ENCODE measurements around the gene APBB3.

APBB3 gene

GRCh38 chr5:140575309-140575708, 10.9 kb upstream of the APBB3 start:
- no peak for DNase-seq (ENCODE audit: low read depth)
- TF ChIP-seq, protein P1, sequence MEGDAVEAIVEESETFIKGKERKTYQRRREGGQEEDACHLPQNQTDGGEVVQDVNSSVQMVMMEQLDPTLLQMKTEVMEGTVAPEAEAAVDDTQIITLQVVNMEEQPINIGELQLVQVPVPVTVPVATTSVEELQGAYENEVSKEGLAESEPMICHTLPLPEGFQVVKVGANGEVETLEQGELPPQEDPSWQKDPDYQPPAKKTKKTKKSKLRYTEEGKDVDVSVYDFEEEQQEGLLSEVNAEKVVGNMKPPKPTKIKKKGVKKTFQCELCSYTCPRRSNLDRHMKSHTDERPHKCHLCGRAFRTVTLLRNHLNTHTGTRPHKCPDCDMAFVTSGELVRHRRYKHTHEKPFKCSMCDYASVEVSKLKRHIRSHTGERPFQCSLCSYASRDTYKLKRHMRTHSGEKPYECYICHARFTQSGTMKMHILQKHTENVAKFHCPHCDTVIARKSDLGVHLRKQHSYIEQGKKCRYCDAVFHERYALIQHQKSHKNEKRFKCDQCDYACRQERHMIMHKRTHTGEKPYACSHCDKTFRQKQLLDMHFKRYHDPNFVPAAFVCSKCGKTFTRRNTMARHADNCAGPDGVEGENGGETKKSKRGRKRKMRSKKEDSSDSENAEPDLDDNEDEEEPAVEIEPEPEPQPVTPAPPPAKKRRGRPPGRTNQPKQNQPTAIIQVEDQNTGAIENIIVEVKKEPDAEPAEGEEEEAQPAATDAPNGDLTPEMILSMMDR (IDR thresholded peaks at IDR 0.05; ENCODE audit: insufficient read depth, low read depth, low read length, missing control alignments), result no peak
- H3K4me3 ChIP-seq (ENCODE audit: low read depth, low read length), result no peak overlapping the region

GRCh38 chr5:140574165-140574564, 9.8 kb upstream of the APBB3 start:
- no peak overlapping the region for H3K4me3 ChIP-seq (ENCODE audit: low read depth, low read length)
- TF ChIP-seq, protein P1 (IDR thresholded peaks at IDR 0.05; ENCODE audit: insufficient read depth, low read depth, low read length, missing control alignments), result no peak
- DNase-seq (ENCODE audit: low read depth), result no peak

GRCh38 chr5:140573683-140574082, 9.3 kb upstream of the APBB3 start:
- H3K4me3 ChIP-seq (ENCODE audit: low read depth, low read length), result no peak overlapping the region
- DNase-seq (ENCODE audit: low read depth), result no peak
- TF ChIP-seq, protein P1 (IDR thresholded peaks at IDR 0.05; ENCODE audit: insufficient read depth, low read depth, low read length, missing control alignments), result no peak

DNA sequence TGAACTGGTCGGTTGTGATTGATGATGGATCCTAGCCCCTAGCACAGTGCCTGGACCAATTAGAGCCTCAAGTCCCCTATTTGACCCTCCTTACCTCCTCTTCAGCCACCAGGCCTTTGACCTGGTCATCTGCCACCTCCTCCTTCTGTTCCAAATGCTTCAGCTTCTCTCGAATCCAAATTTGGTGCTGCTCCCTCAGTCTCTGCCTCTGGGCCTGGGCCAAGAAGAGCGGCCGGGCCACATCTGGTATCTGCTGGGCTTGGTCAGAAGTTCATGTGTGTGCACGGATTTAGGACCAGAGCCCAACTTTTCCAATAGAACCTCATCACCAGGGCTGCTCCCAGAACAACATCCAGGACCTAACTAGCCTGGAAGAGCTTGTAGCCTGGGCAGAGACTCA, 6.7 kb upstream of the APBB3 start:
- TF ChIP-seq, protein P1 (IDR thresholded peaks at IDR 0.05; ENCODE audit: insufficient read depth, low read depth, low read length, missing control alignments), result no peak
- DNase-seq (ENCODE audit: low read depth), result no peak
- H3K4me3 ChIP-seq (ENCODE audit: low read depth, low read length), result no peak overlapping the region

DNA sequence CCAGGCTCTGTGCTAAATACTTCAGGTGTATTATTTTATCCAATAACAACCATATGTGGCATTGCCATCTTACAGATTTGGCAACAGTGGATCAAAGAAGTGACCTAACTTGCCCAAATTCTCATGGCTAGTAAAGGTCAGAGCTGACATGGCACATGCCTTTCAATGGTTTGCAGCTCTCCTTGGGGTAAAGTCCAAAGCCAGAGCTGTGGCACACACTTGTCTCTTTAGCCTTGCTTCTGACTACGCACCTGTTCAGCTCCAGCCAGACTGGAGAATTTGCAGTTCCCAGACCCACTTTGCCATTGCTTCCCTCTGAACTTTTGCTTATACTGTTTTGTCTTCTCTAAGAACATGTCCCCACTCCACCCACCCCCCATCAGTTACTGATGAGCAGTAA, 6.1 kb upstream of the APBB3 start:
- TF ChIP-seq, protein P1 (IDR thresholded peaks at IDR 0.05; ENCODE audit: insufficient read depth, low read depth, low read length, missing control alignments), result no peak
- DNase-seq (ENCODE audit: low read depth), result no peak
- H3K4me3 ChIP-seq (ENCODE audit: low read depth, low read length), result no peak overlapping the region

DNA sequence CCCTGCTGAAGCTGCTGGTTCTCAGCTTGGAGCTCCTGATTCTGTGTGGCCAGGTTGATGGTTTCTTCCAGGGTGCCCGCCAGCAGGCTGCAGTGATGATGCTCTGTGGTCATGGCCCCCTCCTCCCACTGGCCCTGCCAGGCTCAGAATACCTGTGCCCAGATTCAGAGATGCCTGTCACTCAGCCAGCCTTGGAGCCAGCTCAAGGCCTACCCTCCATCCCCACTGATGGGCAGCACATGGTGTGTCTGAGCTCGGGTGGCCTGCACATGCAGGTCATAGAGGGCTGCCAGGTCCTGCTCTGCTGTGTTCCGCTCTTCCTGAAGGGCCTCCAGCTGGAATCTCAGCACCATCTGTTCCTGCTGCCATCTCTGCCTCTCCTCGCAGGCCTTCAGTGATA, 5.7 kb upstream of the APBB3 start:
- DNase-seq (ENCODE audit: low read depth), result no peak

DNA sequence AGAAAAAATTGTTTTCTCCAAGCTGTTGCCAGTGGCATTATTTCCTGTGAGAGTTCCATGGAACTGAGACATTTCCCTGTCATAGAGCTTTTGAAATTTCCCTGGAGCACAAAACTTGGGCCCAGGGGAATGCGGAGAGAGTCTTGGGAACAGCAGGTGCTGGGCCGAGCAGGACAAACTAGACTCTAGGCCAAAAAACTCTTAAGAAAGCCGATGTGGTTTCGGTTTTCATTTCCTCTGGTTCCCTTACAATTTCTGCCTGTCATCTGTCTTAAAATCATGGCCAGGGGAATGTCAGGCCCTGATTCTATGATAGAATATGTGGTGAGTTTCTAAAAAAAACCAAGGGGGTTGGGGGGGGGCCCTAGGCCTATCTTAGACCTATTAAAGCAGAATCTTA, 4.8 kb upstream of the APBB3 start:
- TF ChIP-seq, protein P1 (IDR thresholded peaks at IDR 0.05; ENCODE audit: insufficient read depth, low read depth, low read length, missing control alignments), result no peak
- no peak overlapping the region for H3K4me3 ChIP-seq (ENCODE audit: low read depth, low read length)
- DNase-seq (ENCODE audit: low read depth), result no peak

More for the DNA sequence above, 5.7 kb upstream of the APBB3 start:
- TF ChIP-seq, protein P1 (IDR thresholded peaks at IDR 0.05; ENCODE audit: insufficient read depth, low read depth, low read length, missing control alignments), result no peak
- no peak overlapping the region for H3K4me3 ChIP-seq (ENCODE audit: low read depth, low read length)

Measured in GM12865 (cell line).